ENCODE data around the gene LRRC32.

- TF ChIP-seq CTCF (conservative IDR thresholded peaks at IDR 0.05 in 1 of 2, IDR thresholded peaks at IDR 0.05 in 1 of 2; ENCODE audit: low read depth in 1 of 2, low read length in 2 of 2): no peak
- TF ChIP-seq EZH2 (IDR thresholded peaks at IDR 0.05; ENCODE audit: low read length, missing control alignments): no peak
Measured at GRCh38 chr11:76656050-76656531, 14.5 kb downstream of the LRRC32 start.
